Astrocyte (in vitro differentiated cells and primary cell): Measurements from ENCODE around the gene REEP3.

Experiments used
- EZH2 ChIP-seq: IDR thresholded peaks from 2 replicates; pipeline ENCODE4 v1.6.1; 2012; ENCODE audit warnings: mild to moderate bottlenecking, low read length, inconsistent platforms; ENCODE audit not compliant: insufficient read depth
- TF ChIP-seq, protein P1 (sequence below): IDR thresholded peaks from 2 replicates; pipeline ENCODE4 v1.5.1; 2011; ENCODE audit warnings: low read depth, mild to moderate bottlenecking, inconsistent platforms, low read length, moderate library complexity; ENCODE audit not compliant: insufficient read depth

DNA sequence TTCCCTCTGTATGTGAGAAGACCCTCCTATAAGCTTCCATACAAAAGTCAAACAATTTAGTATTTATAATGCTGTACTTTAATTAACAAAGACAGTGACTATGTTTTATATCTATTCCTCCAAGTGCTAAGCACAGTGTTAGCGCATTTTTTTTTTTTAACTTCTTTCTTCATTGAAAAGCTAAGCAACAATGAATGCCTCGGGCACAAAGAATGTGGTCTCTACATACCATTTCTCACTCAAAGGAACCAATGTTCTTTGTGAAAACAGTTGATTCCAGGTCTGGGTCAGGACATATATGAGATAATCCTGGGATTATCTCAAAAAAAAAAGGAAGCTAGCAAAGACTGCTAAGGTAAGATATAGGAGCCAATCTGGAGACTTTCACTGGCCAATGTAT lies 26.2 kb upstream of the REEP3 start:
- TF ChIP-seq, protein P1, sequence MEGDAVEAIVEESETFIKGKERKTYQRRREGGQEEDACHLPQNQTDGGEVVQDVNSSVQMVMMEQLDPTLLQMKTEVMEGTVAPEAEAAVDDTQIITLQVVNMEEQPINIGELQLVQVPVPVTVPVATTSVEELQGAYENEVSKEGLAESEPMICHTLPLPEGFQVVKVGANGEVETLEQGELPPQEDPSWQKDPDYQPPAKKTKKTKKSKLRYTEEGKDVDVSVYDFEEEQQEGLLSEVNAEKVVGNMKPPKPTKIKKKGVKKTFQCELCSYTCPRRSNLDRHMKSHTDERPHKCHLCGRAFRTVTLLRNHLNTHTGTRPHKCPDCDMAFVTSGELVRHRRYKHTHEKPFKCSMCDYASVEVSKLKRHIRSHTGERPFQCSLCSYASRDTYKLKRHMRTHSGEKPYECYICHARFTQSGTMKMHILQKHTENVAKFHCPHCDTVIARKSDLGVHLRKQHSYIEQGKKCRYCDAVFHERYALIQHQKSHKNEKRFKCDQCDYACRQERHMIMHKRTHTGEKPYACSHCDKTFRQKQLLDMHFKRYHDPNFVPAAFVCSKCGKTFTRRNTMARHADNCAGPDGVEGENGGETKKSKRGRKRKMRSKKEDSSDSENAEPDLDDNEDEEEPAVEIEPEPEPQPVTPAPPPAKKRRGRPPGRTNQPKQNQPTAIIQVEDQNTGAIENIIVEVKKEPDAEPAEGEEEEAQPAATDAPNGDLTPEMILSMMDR, result no peak
- no peak for TF ChIP-seq EZH2
